ENCODE results near the gene PSMA1. TPM values are rescaled to one million over a fixed set of nuclear protein-coding genes. Genes with fewer than 3 reads are reported as not detected.

Gene PSMA1
- polyA plus RNA-seq, 1 donor from 2014 or later = 322 TPM

DNA sequence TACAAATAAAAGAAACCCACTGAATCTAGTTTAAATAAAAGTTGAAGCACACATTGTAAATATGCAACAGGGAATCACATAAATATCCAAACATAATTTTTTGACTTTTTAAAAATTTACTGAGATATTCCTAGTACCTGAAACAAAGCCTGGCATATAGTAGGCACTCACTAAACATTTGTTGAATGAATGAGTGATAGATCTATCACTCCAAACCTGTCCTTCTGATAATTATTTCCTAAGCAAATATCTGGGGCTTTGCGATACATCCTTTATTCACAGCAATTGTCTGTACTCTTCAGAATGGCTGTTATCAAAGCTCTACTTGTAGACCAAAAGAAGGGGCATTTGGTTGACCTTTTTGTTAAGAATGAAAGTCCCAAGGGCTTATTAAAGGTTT, 2.6 kb upstream of the PSMA1 start:
- Histone ChIP-seq H3K9ac (ENCODE audit: low read length) (no peak overlapping the region), H3K27ac (ENCODE audit: low read length) (no peak overlapping the region), H3K9me3 (ENCODE audit: low read length) (no peaks in the 10 kb centered on the region), H2AFZ (ENCODE audit: low read depth, low read length) (no peak overlapping the region), H3K9me2 (ENCODE audit: insufficient read depth, low read length) (no peaks in the 10 kb centered on the region), H3F3A (ENCODE audit: insufficient read depth, low read length, poor library complexity, severe bottlenecking) (no peaks in the 10 kb centered on the region), H3K27me3 (ENCODE audit: insufficient read depth, low read depth, low read length) (no peaks in the 10 kb centered on the region), H3K79me2 (replicated peaks; ENCODE audit: insufficient read depth, low read length) (peaks cover 18% of the 10 kb centered on the region), H3K36me3 (ENCODE audit: insufficient read depth, low read length) (no peaks in the 10 kb centered on the region), H4K20me1 (ENCODE audit: insufficient read depth) (no peaks in the 10 kb centered on the region), H3K4me3 (ENCODE audit: low read length) (no peak overlapping the region), H3K4me2 (ENCODE audit: low read length) (no peak overlapping the region)
- TF ChIP-seq EZH2 (IDR thresholded peaks at IDR 0.05; ENCODE audit: borderline replicate concordance, insufficient read depth, low read length, poor library complexity, severe bottlenecking) = no peak
- no peak for TF ChIP-seq EP300 (conservative IDR thresholded peaks at IDR 0.05; ENCODE audit: poor library complexity, severe bottlenecking)
- no peak for TF ChIP-seq POLR2AphosphoS5 (IDR thresholded peaks at IDR 0.05)
- TF ChIP-seq SMC3 (conservative IDR thresholded peaks at IDR 0.05; ENCODE audit: poor library complexity) = no peak
- no peak for TF ChIP-seq MXI1 (conservative IDR thresholded peaks at IDR 0.05; ENCODE audit: poor library complexity, severe bottlenecking)
- no peak for TF ChIP-seq RAD21 (conservative IDR thresholded peaks at IDR 0.05)
- TF ChIP-seq, protein P1, sequence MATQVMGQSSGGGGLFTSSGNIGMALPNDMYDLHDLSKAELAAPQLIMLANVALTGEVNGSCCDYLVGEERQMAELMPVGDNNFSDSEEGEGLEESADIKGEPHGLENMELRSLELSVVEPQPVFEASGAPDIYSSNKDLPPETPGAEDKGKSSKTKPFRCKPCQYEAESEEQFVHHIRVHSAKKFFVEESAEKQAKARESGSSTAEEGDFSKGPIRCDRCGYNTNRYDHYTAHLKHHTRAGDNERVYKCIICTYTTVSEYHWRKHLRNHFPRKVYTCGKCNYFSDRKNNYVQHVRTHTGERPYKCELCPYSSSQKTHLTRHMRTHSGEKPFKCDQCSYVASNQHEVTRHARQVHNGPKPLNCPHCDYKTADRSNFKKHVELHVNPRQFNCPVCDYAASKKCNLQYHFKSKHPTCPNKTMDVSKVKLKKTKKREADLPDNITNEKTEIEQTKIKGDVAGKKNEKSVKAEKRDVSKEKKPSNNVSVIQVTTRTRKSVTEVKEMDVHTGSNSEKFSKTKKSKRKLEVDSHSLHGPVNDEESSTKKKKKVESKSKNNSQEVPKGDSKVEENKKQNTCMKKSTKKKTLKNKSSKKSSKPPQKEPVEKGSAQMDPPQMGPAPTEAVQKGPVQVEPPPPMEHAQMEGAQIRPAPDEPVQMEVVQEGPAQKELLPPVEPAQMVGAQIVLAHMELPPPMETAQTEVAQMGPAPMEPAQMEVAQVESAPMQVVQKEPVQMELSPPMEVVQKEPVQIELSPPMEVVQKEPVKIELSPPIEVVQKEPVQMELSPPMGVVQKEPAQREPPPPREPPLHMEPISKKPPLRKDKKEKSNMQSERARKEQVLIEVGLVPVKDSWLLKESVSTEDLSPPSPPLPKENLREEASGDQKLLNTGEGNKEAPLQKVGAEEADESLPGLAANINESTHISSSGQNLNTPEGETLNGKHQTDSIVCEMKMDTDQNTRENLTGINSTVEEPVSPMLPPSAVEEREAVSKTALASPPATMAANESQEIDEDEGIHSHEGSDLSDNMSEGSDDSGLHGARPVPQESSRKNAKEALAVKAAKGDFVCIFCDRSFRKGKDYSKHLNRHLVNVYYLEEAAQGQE (IDR thresholded peaks at IDR 0.05; ENCODE audit: borderline replicate concordance) = no peak
- TF ChIP-seq, protein P2, sequence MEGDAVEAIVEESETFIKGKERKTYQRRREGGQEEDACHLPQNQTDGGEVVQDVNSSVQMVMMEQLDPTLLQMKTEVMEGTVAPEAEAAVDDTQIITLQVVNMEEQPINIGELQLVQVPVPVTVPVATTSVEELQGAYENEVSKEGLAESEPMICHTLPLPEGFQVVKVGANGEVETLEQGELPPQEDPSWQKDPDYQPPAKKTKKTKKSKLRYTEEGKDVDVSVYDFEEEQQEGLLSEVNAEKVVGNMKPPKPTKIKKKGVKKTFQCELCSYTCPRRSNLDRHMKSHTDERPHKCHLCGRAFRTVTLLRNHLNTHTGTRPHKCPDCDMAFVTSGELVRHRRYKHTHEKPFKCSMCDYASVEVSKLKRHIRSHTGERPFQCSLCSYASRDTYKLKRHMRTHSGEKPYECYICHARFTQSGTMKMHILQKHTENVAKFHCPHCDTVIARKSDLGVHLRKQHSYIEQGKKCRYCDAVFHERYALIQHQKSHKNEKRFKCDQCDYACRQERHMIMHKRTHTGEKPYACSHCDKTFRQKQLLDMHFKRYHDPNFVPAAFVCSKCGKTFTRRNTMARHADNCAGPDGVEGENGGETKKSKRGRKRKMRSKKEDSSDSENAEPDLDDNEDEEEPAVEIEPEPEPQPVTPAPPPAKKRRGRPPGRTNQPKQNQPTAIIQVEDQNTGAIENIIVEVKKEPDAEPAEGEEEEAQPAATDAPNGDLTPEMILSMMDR (IDR thresholded peaks at IDR 0.05; ENCODE audit: poor library complexity, severe bottlenecking) = no peak
- TF ChIP-seq TAF1 (IDR thresholded peaks at IDR 0.05; ENCODE audit: low read depth) = no peak

DNA sequence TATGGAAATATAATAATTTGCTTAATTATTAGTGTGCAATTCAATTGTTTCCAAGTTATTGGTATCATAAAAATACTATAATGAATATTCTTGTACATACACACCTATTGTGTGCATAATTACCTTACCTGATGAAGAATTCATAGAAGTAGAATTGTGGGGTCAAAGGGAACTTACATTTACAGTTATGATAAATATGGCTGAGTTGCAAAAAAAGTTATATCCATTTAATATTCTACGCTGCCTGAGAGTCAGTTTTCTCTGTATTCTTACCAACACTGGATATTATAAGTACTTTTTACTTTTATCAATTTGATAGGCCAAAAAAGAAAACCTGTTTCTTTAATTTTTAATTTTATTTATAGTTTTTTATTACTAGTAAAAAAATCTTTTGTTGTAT, 2.1 kb upstream of the PSMA1 start:
- no peaks in the 10 kb centered on the region for H3F3A ChIP-seq (ENCODE audit: insufficient read depth, low read length, poor library complexity, severe bottlenecking)
- H3K36me3 ChIP-seq (ENCODE audit: insufficient read depth, low read length) = peaks cover under 1% of the 10 kb centered on the region
- no peaks in the 10 kb centered on the region for H3K9me3 ChIP-seq (ENCODE audit: low read length)
- H3K4me3 ChIP-seq (ENCODE audit: low read length) = no peak overlapping the region
- no peaks in the 10 kb centered on the region for H3K27me3 ChIP-seq (ENCODE audit: insufficient read depth, low read depth, low read length)
- no peak overlapping the region for H3K27ac ChIP-seq (ENCODE audit: low read length)
- H3K79me2 ChIP-seq (replicated peaks; ENCODE audit: insufficient read depth, low read length) = peaks cover 18% of the 10 kb centered on the region
- H2AFZ ChIP-seq (ENCODE audit: low read depth, low read length) = no peak overlapping the region
- H3K4me2 ChIP-seq (ENCODE audit: low read length) = no peak overlapping the region
- H4K20me1 ChIP-seq (ENCODE audit: insufficient read depth) = no peaks in the 10 kb centered on the region
- H3K9me2 ChIP-seq (ENCODE audit: insufficient read depth, low read length) = no peaks in the 10 kb centered on the region
- TF ChIP-seq EZH2 (IDR thresholded peaks at IDR 0.05; ENCODE audit: borderline replicate concordance, insufficient read depth, low read length, poor library complexity, severe bottlenecking) = no peak
- TF ChIP-seq MXI1 (conservative IDR thresholded peaks at IDR 0.05; ENCODE audit: poor library complexity, severe bottlenecking) = no peak
- TF ChIP-seq, protein P1 (IDR thresholded peaks at IDR 0.05; ENCODE audit: borderline replicate concordance) = no peak
- no peak for TF ChIP-seq EP300 (conservative IDR thresholded peaks at IDR 0.05; ENCODE audit: poor library complexity, severe bottlenecking)
- TF ChIP-seq TAF1 (IDR thresholded peaks at IDR 0.05; ENCODE audit: low read depth) = no peak
- no peak for TF ChIP-seq POLR2AphosphoS5 (IDR thresholded peaks at IDR 0.05)
- no peak for TF ChIP-seq RAD21 (conservative IDR thresholded peaks at IDR 0.05)
- TF ChIP-seq SMC3 (conservative IDR thresholded peaks at IDR 0.05; ENCODE audit: poor library complexity) = no peak
- TF ChIP-seq, protein P2 (IDR thresholded peaks at IDR 0.05; ENCODE audit: poor library complexity, severe bottlenecking) = no peak
- no peak overlapping the region for H3K9ac ChIP-seq (ENCODE audit: low read length)

Measured in neural cell (in vitro differentiated cells).